SKM-1 treated with dmso at 0.1 percent for 144 hours (cell line): ENCODE data around the gene RIC1.
"Not testable (repeated sequence)": the region's sequence is repeated elsewhere in the genome, so short reads cannot be mapped to it uniquely, and the experiment has no call there.

Experiments used
- DNase-seq: peaks from one replicate; lab custom pipeline; 2025; ENCODE audit not compliant: unreplicated experiment; lab: John Stamatoyannopoulos, UW

Gene RIC1

GRCh38 chr9:5784526-5785315 lies 155.8 kb downstream of the RIC1 start:
- no peak for DNase-seq

GRCh38 chr9:5786370-5787127 lies 157.6 kb downstream of the RIC1 start:
- no peak for DNase-seq

GRCh38 chr9:5787220-5787619 lies 158.3 kb downstream of the RIC1 start:
- no peak for DNase-seq

- DNase-seq = no peak
These were observed 158.9 kb downstream of the RIC1 start for GRCh38 chr9:5787759-5788302.

GRCh38 chr9:5789489-5789888 lies 160.6 kb downstream of the RIC1 start:
- no peak for DNase-seq

GRCh38 chr9:5790923-5791322 lies 162.0 kb downstream of the RIC1 start:
- no peak for DNase-seq

- no peak for DNase-seq
These were observed 163.0 kb downstream of the RIC1 start for GRCh38 chr9:5791870-5792269.

- no peak for DNase-seq
These were observed 164.9 kb downstream of the RIC1 start for GRCh38 chr9:5793812-5794211.

- no peak for DNase-seq
These were observed 167.4 kb downstream of the RIC1 start for GRCh38 chr9:5796298-5796697.

- no peak for DNase-seq
These were observed 169.7 kb downstream of the RIC1 start for GRCh38 chr9:5798581-5798980.

- DNase-seq = no peak
These were observed 170.4 kb downstream of the RIC1 start for GRCh38 chr9:5799314-5799713.

GRCh38 chr9:5800378-5800777 lies 171.5 kb downstream of the RIC1 start:
- not testable (repeated sequence) for DNase-seq

GRCh38 chr9:5800969-5801738 lies 172.2 kb downstream of the RIC1 start:
- DNase-seq = no peak

- DNase-seq = no peak
These were observed 172.8 kb downstream of the RIC1 start for GRCh38 chr9:5801739-5802113.

GRCh38 chr9:5805478-5805877 lies 176.6 kb downstream of the RIC1 start:
- no peak for DNase-seq

GRCh38 chr9:5811751-5812150 lies 182.8 kb downstream of the RIC1 start:
- no peak for DNase-seq

GRCh38 chr9:5813824-5814223 lies 184.9 kb downstream of the RIC1 start:
- no peak for DNase-seq

GRCh38 chr9:5815461-5815860 lies 186.6 kb downstream of the RIC1 start:
- no peak for DNase-seq

GRCh38 chr9:5817862-5818261 lies 189.0 kb downstream of the RIC1 start:
- DNase-seq = no peak

GRCh38 chr9:5818424-5819142 lies 189.7 kb downstream of the RIC1 start:
- DNase-seq = no peak

- DNase-seq = no peak
These were observed 190.3 kb downstream of the RIC1 start for GRCh38 chr9:5819174-5819573.
